A549 (cell line): ENCODE results near the gene ZNF91. TPM values are rescaled to one million over a fixed set of nuclear protein-coding genes. Genes with fewer than 3 reads are reported as not detected.

Experiments
- ATAC-seq, 2 experiments: fragments of 200-7000 bp in 1 of 2; fragments of >200 bp in 1 of 2; cut with Nextera tagmentation in 1 of 2; cut with Tn5 transposase in 1 of 2; 3 replicates each; pipeline versions ENCODE4 v1.8.0 to v1.9.1; 2018 to 2020; ENCODE audit warnings: mild to moderate bottlenecking in 1 of 2, moderate library complexity in 1 of 2
- CTCF ChIA-PET: fragments of 300-600 bp; sonication (Branson Sonifier 250); formaldehyde crosslinking; extraction: SDS; loops from one replicate; lab custom pipeline; 2021; ENCODE audit warnings: antibody characterized with exemption, inconsistent platforms; lab: Yijun Ruan, JAX
- POLR2A ChIA-PET: fragments of 350-600 bp; formaldehyde crosslinking; extraction: SDS; loops from one replicate; lab custom pipeline; 2021; ENCODE audit warnings: antibody characterized with exemption, inconsistent platforms; lab: Yijun Ruan, JAX
- DNase-seq, 2 experiments: peaks; one replicate each; pipeline versions ENCODE4 v3.0.0 to v3.0.0-alpha.2; 2011 to 2016; ENCODE audit warnings: low read depth in 1 of 2, low spot score in 1 of 2
- FAIRE-seq: peaks from 2 replicates; lab custom pipeline; 2011; peaks lifted over from hg19 to GRCh38; lab: Jason Lieb, UNC
- H3K27ac ChIP-seq, 2 experiments: fragments of >200 bp; sonication (Bioruptor Twin); formaldehyde crosslinking; 3 replicates each; pipeline ENCODE4 v1.5.1; 2016 to 2017
- H3K4me1 ChIP-seq: fragments of >200 bp; sonication (Bioruptor Twin); formaldehyde crosslinking; 3 replicates; pipeline ENCODE4 v1.6.1; 2016
- H3K4me2 ChIP-seq: fragments of >200 bp; sonication (Bioruptor Twin); formaldehyde crosslinking; 3 replicates; pipeline ENCODE4 v1.6.1; 2016
- H3K4me3 ChIP-seq: fragments of >200 bp; sonication (Bioruptor Twin); formaldehyde crosslinking; 3 replicates; pipeline ENCODE4 v1.5.1; 2016
- H3K9me3 ChIP-seq: fragments of >200 bp; sonication (Bioruptor Twin); formaldehyde crosslinking; 3 replicates; pipeline ENCODE4 v1.6.1; 2016
- ATOH8 ChIP-seq: fragments of 250-450 bp; sonication (Bioruptor Pico); IDR thresholded peaks from 2 replicates; pipeline ENCODE4 v1.5.0; 2020; ENCODE audit warnings: low read depth, mild to moderate bottlenecking, moderate library complexity
- CTCF ChIP-seq: fragments of >200 bp; sonication (Bioruptor Twin); formaldehyde crosslinking; IDR thresholded peaks from 3 replicates; pipeline ENCODE4 v1.5.1; 2016
- ELK1 ChIP-seq: fragments of 150-350 bp; IDR thresholded peaks from 2 replicates; pipeline ENCODE4 v1.6.1; 2014; ENCODE audit warnings: low read depth, mild to moderate bottlenecking, low read length
- EP300 ChIP-seq, 2 experiments: fragments of >200 bp; sonication (Bioruptor Twin); formaldehyde crosslinking; IDR thresholded peaks; 2 replicates in 1 of 2; 3 replicates in 1 of 2; pipeline ENCODE4 v1.6.1; 2016 to 2017
- ESRRA ChIP-seq: fragments of 150-350 bp; IDR thresholded peaks from 2 replicates; pipeline ENCODE4 v1.6.1; 2014; ENCODE audit warnings: mild to moderate bottlenecking, low read length, borderline replicate concordance
- FOSB ChIP-seq: fragments of 250-450 bp; sonication (Bioruptor Pico); IDR thresholded peaks from 2 replicates; pipeline ENCODE4 v1.5.0; 2020; ENCODE audit warnings: mild to moderate bottlenecking, moderate library complexity
- FOXS1 ChIP-seq: fragments of 250-450 bp; sonication (Bioruptor Pico); IDR thresholded peaks from 2 replicates; pipeline ENCODE4 v1.5.0; 2020; ENCODE audit warnings: mild to moderate bottlenecking, moderate library complexity
- HES2 ChIP-seq: fragments of >200 bp; sonication (Bioruptor Twin); formaldehyde crosslinking; IDR thresholded peaks from 2 replicates; pipeline ENCODE4 v1.6.1; 2016
- HOXA7 ChIP-seq: fragments of 250-450 bp; sonication (Bioruptor Pico); IDR thresholded peaks from 2 replicates; pipeline ENCODE4 v1.5.0; 2020; ENCODE audit warnings: mild to moderate bottlenecking, moderate library complexity
- HOXB13 ChIP-seq: fragments of 250-450 bp; sonication (Bioruptor Pico); IDR thresholded peaks from 2 replicates; pipeline ENCODE4 v1.5.0; 2020; ENCODE audit warnings: low read depth, mild to moderate bottlenecking, moderate library complexity
- KDM1A ChIP-seq: fragments of 200-600 bp; sonication (generic); IDR thresholded peaks from 2 replicates; pipeline ENCODE4 v1.6.1; 2016; ENCODE audit warnings: low read depth, mild to moderate bottlenecking
- MAFK ChIP-seq: fragments of 450-650 bp; IDR thresholded peaks from 2 replicates; pipeline ENCODE4 v1.6.1; 2014; ENCODE audit not compliant: partially characterized antibody
- MAX ChIP-seq: IDR thresholded peaks from 2 replicates; pipeline ENCODE4 v1.6.1; 2012
- MAZ ChIP-seq: fragments of 150-350 bp; IDR thresholded peaks from 2 replicates; pipeline ENCODE4 v1.6.1; 2014; ENCODE audit warnings: antibody characterized with exemption, low read depth, low read length, borderline replicate concordance
- MYC ChIP-seq: IDR thresholded peaks from 2 replicates; pipeline ENCODE4 v1.6.1; 2012; ENCODE audit warnings: mild to moderate bottlenecking, inconsistent platforms, low read length, improper control_type of control experiment, borderline replicate concordance
- NR3C1 ChIP-seq: fragments of >200 bp; sonication (Bioruptor Twin); formaldehyde crosslinking; IDR thresholded peaks from 3 replicates; pipeline ENCODE4 v1.6.1; 2017
- PHF8 ChIP-seq: fragments of 200-600 bp; sonication (generic); IDR thresholded peaks from 2 replicates; pipeline ENCODE4 v1.6.1; 2016; ENCODE audit warnings: low read depth, mild to moderate bottlenecking, antibody characterized with exemption, moderate library complexity, borderline replicate concordance
- RCOR1 ChIP-seq: fragments of 150-350 bp; IDR thresholded peaks from 2 replicates; pipeline ENCODE4 v1.6.1; 2014; ENCODE audit warnings: antibody characterized with exemption, low read length, low read depth
- REST ChIP-seq: fragments of 200-600 bp; sonication (generic); IDR thresholded peaks from 2 replicates; pipeline ENCODE4 v1.6.1; 2016; ENCODE audit warnings: antibody characterized with exemption, mild to moderate bottlenecking, moderate library complexity
- RNF2 ChIP-seq: fragments of 200-600 bp; sonication (generic); IDR thresholded peaks from 2 replicates; pipeline ENCODE4 v1.6.1; 2016; ENCODE audit warnings: low read depth, mild to moderate bottlenecking, antibody characterized with exemption, moderate library complexity, borderline replicate concordance
- USF2 ChIP-seq: fragments of 450-650 bp; IDR thresholded peaks from 2 replicates; pipeline ENCODE4 v1.6.1; 2014; ENCODE audit warnings: antibody characterized with exemption
- ZC3H11A ChIP-seq: fragments of 450-650 bp; IDR thresholded peaks from 2 replicates; pipeline ENCODE4 v1.6.1; 2014; ENCODE audit warnings: antibody characterized with exemption, mild to moderate bottlenecking
- ZFP36 ChIP-seq: fragments of 450-650 bp; IDR thresholded peaks from 2 replicates; pipeline ENCODE4 v1.6.1; 2014; ENCODE audit warnings: borderline replicate concordance; ENCODE audit not compliant: partially characterized antibody
- whole genome bisulfite sequencing: methylation state at CpG from one replicate; pipeline ENCODE4 v1.1.6; 2017; ENCODE audit errors: missing lambda C conversion rate; 5-methylcytosine and 5-hydroxymethylcytosine counted together
- polyA plus RNA-seq, 4 experiments: library from polyadenylated mRNA; depleted of rRNA in 3 of 4; stranded (reverse); fragments of >200 nt; fragmentation: RNase III in 1 of 4; extraction: RNeasy Plus Mini Kit Qiagen cat#74134 plus additional on column Dnase treatment in 1 of 4; gene quantifications; 2 replicates in 3 of 4; 3 replicates in 1 of 4; pipeline ENCODE4 v1.2.3, GENCODE V29; 2011 to 2017

ZNF91 gene
- polyA plus RNA-seq, 2 of the 4 experiments (the other 2 are of a cell fraction), result 0.17 to 0.76 TPM

- DNase-seq, result no peak
- Histone ChIP-seq H3K9me3 (peaks cover 39% of the 10 kb centered on the region), H3K27ac (no peak overlapping the region), H3K4me3 (no peak overlapping the region), H3K4me1 (no peaks in the 10 kb centered on the region), H3K4me2 (no peak overlapping the region)
- 2% methylated on average over 3 of the region's 3 CpGs for WGBS
- no peak for FAIRE-seq
- TF ChIP-seq MYC (no peak), HES2 (no peak), USF2 (no peak), ELK1 (no peak), MAFK (no peak), EP300 (IDR thresholded peaks at IDR 0.05) (no peak)
- ATAC-seq, result no peak
- POLR2A ChIA-PET, result no interaction called here
- CTCF ChIA-PET, result no interaction called here
Measured at GRCh38 chr19:23311551-23311950, 83.7 kb downstream of the ZNF91 start.

- no peak overlapping the region for H3K4me2 ChIP-seq
- WGBS, result 23% methylated on average over 2 of the region's 2 CpGs
- ATAC-seq (no peak), DNase-seq (no peak), FAIRE-seq (no peak)
- ChIA-PET CTCF (no interaction called here), POLR2A (no interaction called here)
- no peak for TF ChIP-seq MAFK
- no peak for TF ChIP-seq ATOH8 (CRISPR knock-in tag)
- no peak for TF ChIP-seq RNF2
- TF ChIP-seq REST, result no peak
- TF ChIP-seq FOSB (CRISPR knock-in tag), result no peak
- no peak overlapping the region for H3K27ac ChIP-seq
- H3K4me3 ChIP-seq, result no peak overlapping the region
- peaks cover 39% of the 10 kb centered on the region for H3K9me3 ChIP-seq
- H3K4me1 ChIP-seq, result no peaks in the 10 kb centered on the region
Measured at GRCh38 chr19:23310729-23311211, 84.5 kb downstream of the ZNF91 start.

- FAIRE-seq (no peak), DNase-seq (no peak), ATAC-seq (no peak)
- Histone ChIP-seq H3K4me1 (no peaks in the 10 kb centered on the region), H3K4me2 (no peak overlapping the region), H3K27ac (no peak overlapping the region), H3K4me3 (no peak overlapping the region), H3K9me3 (peaks cover 39% of the 10 kb centered on the region)
- ChIA-PET POLR2A (no interaction called here), CTCF (no interaction called here)
- WGBS, result 0% methylated on average over 1 of the region's 1 CpG
- TF ChIP-seq CTCF, result no peak
- TF ChIP-seq EP300 (IDR thresholded peaks at IDR 0.05), result no peak
- TF ChIP-seq ESRRA, result no peak
- no peak for TF ChIP-seq PHF8
- TF ChIP-seq HOXB13 (CRISPR knock-in tag), result no peak
- no peak for TF ChIP-seq FOXS1 (CRISPR knock-in tag)
- no peak for TF ChIP-seq MAZ
- TF ChIP-seq NR3C1, result no peak
- TF ChIP-seq MAX, result no peak
- TF ChIP-seq KDM1A, result no peak
- TF ChIP-seq RCOR1, result no peak
- no peak for TF ChIP-seq HOXA7 (CRISPR knock-in tag)
- TF ChIP-seq MAFK, result no peak
- no peak for TF ChIP-seq ZC3H11A
- no peak for TF ChIP-seq USF2
- no peak for TF ChIP-seq ZFP36
Measured at GRCh38 chr19:23309926-23310325, 85.3 kb downstream of the ZNF91 start.
